Activated effector memory CD4-positive, alpha-beta T cell treated with anti-CD3 and anti-CD28 coated beads, Interleukin-2, amount 50 U/mL, for 16 hours (primary cell): Measurements from ENCODE around the gene ANKRD11.
"Not testable (repeated sequence)": the region's sequence is repeated elsewhere in the genome, so short reads cannot be mapped to it uniquely, and the experiment has no call there.

Source experiments
- DNase-seq: peaks from one replicate; pipeline ENCODE4 v3.0.0-alpha.2; 2020

Gene ANKRD11

DNA sequence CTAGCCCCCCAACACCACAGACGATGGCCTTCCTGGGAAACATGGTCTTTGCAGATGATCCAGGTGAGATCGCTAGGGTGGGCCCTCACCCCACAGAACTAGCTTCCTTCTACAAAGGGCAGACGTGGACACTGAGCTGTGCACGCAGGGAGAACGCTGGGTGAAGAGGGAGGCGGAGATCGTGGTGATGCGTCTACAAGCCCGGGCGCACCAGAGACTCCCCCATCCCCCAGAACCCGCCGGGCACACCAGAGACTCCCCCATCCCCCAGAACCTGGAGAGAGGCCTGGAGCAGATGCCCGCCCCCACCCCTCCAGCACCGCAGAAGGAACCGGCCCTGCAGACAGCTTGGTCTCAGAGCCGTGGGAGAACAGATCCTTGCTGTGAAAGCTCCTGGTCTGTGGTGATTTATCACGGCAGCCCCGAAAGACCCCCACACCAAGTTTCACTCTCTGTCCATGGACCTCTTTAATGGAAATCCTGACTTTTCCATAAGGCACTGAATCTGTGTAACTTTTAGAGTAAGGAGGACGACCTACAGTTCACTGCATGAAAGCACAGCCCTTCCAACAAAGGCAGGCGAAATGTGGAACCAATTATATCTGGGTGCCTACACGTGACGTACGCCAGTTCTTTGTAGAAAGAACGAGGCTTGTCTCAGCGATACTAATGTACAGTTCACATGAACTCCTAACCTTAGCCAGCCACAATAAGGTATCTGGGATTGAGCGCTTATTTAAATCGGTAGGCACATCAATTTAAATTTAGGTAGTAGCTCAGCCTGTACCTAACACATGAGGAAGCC lies 88.5 kb downstream of the ANKRD11 start:
- DNase-seq, result no peak

DNA sequence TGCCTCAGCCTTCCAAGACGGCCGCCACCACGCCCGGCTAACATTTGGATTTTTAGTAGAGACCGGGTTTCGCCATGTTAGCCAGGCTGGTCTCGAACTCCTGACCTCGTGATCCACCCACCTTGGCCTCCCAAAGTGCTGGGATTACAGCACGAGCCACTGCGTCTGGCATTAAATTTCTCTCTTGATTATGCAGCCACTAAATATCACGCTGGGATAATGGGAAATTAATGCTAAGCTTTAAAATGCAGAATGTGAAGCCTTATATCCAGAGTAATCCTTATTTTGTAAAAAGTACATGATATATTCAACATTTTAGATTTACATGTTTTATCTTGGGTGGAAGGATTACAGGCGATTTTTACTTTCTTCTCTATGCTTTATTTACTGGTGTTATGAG lies 89.2 kb downstream of the ANKRD11 start:
- DNase-seq, result no peak

DNA sequence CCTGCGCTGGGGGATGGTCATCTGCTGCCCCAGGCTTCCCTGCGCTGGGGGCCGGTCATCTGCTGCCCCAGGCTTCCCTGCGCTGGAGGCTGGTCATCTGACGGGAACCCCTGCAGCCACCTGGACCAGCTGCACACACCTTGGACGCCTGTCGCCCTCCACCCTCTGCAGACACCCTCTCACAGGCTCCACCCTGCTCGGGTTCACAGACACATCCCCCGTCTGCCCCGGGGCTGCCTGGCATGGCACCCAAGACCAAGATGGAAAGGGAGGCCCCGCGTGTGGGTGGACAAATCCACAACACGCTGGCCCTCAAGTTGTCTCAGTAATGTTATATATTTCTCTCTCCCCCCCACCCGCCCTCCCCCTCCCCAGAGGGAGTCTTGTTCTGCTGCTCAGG lies 89.6 kb downstream of the ANKRD11 start:
- no peak for DNase-seq

GRCh38 chr16:89398924-89399323 lies 91.4 kb downstream of the ANKRD11 start:
- DNase-seq, result no peak

DNA sequence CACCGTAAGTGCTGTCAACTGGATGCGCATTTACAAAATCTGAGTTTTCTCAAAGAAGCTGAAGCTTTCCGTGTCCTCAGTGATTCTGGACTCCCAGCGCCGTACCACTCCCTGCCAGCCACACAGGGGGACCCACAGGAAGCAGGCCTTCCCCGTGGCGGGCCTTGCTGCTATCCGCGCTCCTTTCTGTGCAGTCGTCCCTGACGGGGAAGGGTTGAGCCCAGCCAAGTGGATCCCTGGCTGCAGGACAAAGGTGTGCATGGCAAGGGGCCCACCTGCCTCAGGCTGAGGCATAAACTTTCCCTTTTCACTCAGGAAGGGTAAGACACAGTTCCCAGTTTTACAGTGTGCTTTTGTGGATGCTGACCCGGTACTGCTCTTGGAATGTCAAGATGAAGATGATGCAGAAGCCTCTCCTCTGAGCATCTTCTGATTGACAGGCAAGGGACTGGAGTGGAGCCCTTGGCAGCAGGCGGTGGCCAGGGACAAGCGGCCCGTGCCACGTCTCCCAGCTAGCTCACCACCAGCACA lies 93.0 kb downstream of the ANKRD11 start:
- no peak for DNase-seq

- DNase-seq, result no peak
These were observed 94.2 kb downstream of the ANKRD11 start for GRCh38 chr16:89396156-89396555.

- DNase-seq, result no peak
These were observed 94.9 kb downstream of the ANKRD11 start for GRCh38 chr16:89395150-89396142.

DNA sequence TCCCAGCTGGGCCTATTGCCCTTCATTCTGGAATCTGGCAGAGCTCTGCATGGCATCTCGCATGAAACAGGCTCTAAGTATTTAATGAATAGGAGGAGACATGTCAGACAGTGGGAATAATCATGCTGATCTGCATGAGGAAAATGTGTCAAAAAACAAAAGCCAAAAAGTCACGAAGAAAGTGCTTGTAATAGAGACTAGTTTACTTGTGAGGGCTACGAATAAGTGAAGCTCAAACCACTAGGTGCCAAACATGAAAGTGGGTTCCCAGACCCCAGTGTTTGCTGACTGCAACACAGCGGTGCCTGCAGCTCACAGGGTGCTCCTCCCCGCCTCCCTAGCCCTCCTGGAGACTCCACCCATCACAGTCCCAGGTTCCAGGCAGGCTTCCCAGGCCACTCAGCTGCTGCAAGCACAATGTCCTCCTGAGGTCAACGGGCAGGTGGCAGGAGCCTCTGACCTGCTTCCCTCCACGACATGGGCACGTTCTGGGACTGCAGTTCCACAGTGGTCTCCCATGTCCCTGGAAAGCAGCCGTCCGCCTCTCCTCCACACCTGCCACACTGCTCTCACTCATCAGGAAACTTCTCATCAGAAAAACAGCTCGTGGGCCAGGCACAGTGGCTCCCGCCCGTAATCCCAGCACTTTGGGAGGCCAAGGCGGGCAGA lies 96.5 kb downstream of the ANKRD11 start:
- no peak for DNase-seq

GRCh38 chr16:89392881-89393737 lies 97.3 kb downstream of the ANKRD11 start:
- no peak for DNase-seq

GRCh38 chr16:89390224-89390583 lies 100.2 kb downstream of the ANKRD11 start:
- DNase-seq, result not testable (repeated sequence)

DNA sequence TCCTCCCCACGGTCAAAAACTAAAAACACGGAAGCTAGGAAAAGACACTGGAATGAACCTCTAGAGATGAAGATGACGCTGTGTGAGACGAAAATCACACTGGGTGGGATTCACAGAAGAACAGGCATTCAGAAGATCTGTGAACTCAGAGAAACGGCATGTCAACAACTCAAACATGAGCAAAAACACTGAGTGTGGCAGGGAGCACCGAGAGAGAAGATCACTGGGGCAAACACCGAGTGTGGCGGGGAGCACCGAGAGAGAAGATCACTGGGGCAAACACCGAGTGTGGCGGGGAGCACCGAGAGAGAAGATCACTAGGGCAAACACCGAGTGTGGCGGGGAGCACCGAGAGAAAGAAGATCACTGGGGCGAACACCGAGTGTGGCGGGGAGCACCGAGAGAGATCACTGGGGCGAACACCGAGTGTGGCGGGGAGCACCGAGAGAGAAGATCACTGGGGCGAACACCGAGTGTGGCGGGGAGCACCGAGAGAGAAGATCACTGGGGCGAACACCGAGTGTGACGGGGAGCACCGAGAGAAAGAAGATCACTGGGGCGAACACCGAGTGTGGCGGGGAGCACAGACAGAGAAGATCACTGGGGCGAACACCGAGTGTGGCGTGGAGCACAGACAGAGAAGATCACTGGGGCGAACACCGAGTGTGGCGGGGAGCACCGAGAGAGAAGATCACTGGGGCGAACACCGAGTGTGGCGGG lies 100.7 kb downstream of the ANKRD11 start:
- DNase-seq, result not testable (repeated sequence)

- DNase-seq, result no peak
These were observed 101.8 kb downstream of the ANKRD11 start for GRCh38 chr16:89388536-89388935.

DNA sequence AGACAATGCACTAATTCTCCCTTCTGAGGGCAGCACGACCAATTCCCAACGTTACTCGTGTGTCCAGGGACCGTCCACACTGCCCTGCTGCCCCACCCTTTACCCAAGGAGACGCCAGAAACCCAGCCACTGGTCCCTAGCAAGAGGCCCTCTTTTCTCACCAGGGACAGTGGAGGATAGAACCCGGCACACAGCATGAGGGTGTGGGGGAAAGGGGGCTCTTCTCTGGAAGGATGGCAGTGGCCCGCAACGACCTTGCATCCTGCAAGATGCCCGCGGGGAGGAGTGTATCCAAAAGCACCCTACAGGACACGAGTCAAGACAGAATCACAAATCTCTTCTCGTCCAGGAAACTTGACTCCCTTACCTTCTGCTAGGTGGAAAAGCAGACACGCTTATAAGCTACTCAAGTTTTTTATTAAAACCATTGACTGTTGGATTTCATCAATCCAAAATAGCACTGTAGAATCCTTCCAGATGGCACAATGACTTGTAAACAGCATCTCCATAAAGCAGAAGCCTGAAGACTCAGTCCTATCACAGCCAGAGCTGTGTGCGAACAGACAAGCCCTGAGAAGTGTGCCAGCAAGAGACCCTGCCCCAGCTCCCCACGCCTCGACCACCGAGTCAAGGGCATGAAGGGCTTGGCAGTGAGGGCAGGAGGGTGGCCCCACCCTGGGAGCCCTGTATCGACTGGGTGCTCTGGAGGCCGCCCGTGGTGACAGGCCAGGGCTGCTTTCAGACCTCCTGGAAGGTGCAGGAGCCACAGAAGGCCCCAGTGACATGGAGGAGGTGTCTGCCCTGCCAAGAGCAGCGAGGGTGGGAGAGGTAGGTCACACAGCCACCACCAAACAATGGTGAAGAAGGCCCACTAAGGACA lies 103.8 kb downstream of the ANKRD11 start:
- DNase-seq, result no peak

DNA sequence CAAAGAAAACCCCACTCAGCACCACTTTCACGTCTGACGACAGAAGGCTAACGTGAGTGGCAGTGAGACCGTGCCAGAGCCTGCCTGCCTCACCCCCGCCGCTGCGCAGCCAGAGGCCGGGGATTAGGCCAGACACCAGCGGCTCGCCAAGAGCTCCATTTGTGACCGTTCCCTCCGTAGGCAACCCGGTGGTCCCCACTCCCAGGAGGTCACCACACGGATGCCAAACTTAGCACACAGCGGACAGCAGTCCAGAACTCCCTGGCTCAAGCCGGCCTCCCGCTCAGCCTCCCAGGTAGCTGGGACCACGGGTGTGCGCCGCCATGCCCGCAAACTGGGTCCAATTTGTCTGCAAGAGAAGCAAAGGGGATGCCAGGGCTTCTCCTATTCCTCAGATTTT lies 104.6 kb downstream of the ANKRD11 start:
- DNase-seq, result no peak

DNA sequence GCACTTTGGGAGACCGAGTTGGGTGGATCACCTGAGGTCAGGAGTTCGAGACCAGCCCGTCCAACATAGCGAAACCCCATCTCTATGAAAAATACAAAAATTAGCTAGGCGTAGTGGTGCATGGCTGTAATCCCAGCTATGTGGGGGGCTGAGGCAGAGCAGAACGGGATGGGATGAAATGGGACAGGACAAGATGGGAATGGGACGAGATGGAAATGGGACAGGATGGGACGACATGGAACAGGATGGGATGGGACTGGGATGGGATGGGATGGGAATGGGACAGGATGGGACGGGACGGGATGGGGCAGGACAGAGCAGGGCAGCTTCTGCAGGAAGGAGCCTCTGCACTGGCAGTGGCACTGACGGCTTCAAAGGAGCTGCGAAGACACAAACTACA lies 106.1 kb downstream of the ANKRD11 start:
- no peak for DNase-seq

- no peak for DNase-seq
These were observed 107.0 kb downstream of the ANKRD11 start for GRCh38 chr16:89383095-89384003.

DNA sequence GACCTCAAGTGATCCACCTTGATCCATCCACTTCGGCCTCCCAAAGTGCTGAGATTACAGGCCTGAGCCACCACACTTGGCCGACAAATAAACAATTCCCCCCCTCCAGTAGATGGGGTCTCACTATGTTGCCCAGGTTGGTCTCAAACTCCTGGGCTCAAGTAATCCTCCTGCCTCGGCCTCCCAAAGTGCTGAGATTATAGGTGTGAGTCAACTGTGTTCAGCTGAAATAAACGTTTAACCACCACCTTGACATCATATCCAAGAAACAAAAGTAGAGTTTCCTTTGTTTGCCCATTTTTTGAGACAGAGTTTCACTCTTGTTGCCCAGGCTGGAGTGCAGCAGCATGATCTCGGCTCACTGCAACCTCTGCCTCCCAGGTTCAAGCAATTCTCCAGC lies 107.8 kb downstream of the ANKRD11 start:
- not testable (repeated sequence) for DNase-seq

GRCh38 chr16:89381788-89382187 lies 108.6 kb downstream of the ANKRD11 start:
- DNase-seq, result no peak

DNA sequence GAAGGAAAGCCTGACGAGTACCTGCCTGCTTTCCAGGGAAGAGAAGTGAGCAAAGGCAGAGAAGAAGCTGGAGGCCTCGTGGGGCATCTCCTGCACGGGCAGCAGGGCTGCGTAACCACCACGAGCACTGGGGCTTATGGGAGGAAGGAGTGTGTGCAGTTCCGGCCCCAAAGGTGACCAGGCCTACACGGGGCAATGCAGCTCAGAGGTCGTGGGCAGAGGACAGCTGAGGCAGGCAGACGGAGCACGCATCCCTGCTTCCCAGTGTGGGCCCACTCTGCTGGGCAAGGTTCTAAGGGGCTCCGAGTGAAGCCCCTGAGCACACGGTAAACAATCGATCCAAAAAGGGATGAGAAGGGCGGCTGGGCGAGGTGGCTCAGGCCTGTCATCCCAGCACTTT lies 109.7 kb downstream of the ANKRD11 start:
- DNase-seq, result no peak
